HG03520 (cell line): ENCODE results near the gene AGXT.

Source experiments
- ATAC-seq: cut with Tn5 transposase; IDR thresholded peaks from one replicate; pipeline ENCODE4 v1.9.1; 2021; ENCODE audit warnings: mild to moderate bottlenecking, moderate library complexity; ENCODE audit not compliant: unreplicated experiment

AGXT gene

GRCh38 chr2:240868286-240869108, at the start of gene AGXT:
TSS of gene AGXT (plus strand) at chr2:240868824. CDS start at chr2:240868866, 42 bp downstream.
- ATAC-seq: no peak

- no peak for ATAC-seq
Measured at GRCh38 chr2:240819126-240819857, 49.3 kb upstream of the AGXT start.

GRCh38 chr2:240819858-240820606, 48.6 kb upstream of the AGXT start, which contains the start of gene KIF1A:
TSS of gene KIF1A (minus strand) at chr2:240820219. CDS start at chr2:240797752, 22,467 bp downstream.
- no peak for ATAC-seq

GRCh38 chr2:240820607-240821428, 47.8 kb upstream of the AGXT start:
- no peak for ATAC-seq

GRCh38 chr2:240821429-240821778, 47.2 kb upstream of the AGXT start:
- ATAC-seq: no peak

GRCh38 chr2:240822280-240822847, 46.3 kb upstream of the AGXT start:
- ATAC-seq: no peak

- no peak for ATAC-seq
Measured at GRCh38 chr2:240823449-240824336, 44.9 kb upstream of the AGXT start.

GRCh38 chr2:240825476-240825875, 43.1 kb upstream of the AGXT start:
- ATAC-seq: no peak

GRCh38 chr2:240831594-240832204, 36.9 kb upstream of the AGXT start:
- ATAC-seq: no peak

GRCh38 chr2:240832205-240832727, 36.4 kb upstream of the AGXT start:
- ATAC-seq: peak; percentile 89

- ATAC-seq: no peak
Measured at GRCh38 chr2:240832921-240833494, 35.6 kb upstream of the AGXT start.

- no peak for ATAC-seq
Measured at GRCh38 chr2:240833724-240834285, 34.8 kb upstream of the AGXT start.

- no peak for ATAC-seq
Measured at GRCh38 chr2:240834377-240834975, 34.1 kb upstream of the AGXT start.

GRCh38 chr2:240835528-240835927, 33.1 kb upstream of the AGXT start:
- ATAC-seq: no peak

GRCh38 chr2:240836781-240837467, 31.7 kb upstream of the AGXT start:
- ATAC-seq: no peak

- no peak for ATAC-seq
Measured at GRCh38 chr2:240837621-240838020, 31.0 kb upstream of the AGXT start.
